ENCODE results near the gene SND1.
A peak's percentile ranks its signal among the peaks of the same experiment; 100 is the strongest.
"Not testable (repeated sequence)": the region's sequence is repeated elsewhere in the genome, so short reads cannot be mapped to it uniquely, and the experiment has no call there.

SND1 gene

GRCh38 chr7:127894588-127894987, 242.6 kb downstream of the SND1 start:
- no peak for DNase-seq

DNA sequence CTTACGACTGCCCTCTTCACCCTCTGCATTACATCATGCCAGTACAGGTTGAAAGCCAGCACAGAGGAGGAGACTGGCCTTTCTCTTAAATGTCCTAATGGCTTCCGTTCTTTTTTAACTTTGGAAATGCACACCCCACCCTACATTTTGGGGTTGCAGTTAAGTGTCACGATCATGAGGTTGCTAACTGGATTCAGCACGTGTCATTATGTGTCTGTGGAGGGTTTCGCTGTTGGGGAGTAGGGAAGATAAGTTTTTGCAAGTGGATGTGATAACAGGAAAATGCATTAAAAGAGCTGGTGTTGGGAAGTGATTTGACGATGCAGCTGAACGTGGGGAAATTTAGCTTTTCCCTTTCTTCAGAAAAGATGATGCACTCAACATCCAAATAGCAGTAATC, 243.4 kb downstream of the SND1 start:
- no peak for DNase-seq

GRCh38 chr7:127895814-127896280, 243.9 kb downstream of the SND1 start:
- no peak for DNase-seq

- no peak for DNase-seq
These were observed 244.7 kb downstream of the SND1 start for GRCh38 chr7:127896659-127897058.

- no peak for DNase-seq
These were observed 245.9 kb downstream of the SND1 start for GRCh38 chr7:127897704-127898454.

GRCh38 chr7:127899411-127899810, 247.4 kb downstream of the SND1 start:
- DNase-seq = no peak

- DNase-seq = no peak
These were observed 248.1 kb downstream of the SND1 start for GRCh38 chr7:127900141-127900540.

- DNase-seq = no peak
These were observed 249.0 kb downstream of the SND1 start for GRCh38 chr7:127900732-127901685.

DNA sequence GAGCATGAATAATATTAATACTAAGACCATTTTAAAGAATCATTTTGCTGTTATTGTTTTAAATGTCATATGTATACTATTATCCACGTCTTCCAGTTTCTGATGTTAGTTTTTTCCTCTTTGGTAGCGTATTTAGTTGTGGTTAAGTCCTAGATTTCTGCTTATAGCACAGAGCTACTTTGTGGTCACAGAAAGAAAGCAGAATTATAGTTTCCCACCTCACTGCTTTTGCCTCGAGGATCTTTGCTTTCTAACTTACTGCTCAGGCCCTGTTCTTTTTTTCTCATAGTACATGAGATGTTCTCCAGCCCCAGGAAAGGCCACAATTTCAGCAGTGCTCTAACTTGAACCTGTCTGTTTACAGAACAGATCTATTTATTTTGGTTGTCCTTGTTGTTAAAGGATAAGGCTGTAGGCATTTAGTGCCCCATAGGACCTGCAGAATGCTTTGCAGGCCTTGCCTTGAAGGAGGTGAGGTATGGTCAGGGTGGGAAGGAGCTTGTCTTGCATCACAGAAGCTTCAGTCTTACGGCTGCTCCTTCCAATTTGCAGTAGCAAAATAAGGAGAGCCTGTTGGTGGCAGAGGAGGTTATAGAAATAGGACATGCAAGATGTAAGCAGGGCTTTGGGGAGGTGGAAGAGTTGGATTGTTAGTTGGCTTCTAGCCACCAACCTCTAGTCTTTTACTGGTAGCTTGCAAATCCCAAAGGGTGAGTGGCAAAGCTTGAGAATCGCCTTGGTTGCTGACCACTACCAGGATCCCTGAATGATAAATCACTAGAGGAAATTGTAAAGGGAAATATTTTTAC, 250.1 kb downstream of the SND1 start:
- DNase-seq = peak; percentile 10

- not testable (repeated sequence) for DNase-seq
These were observed 250.8 kb downstream of the SND1 start for GRCh38 chr7:127902753-127903152.

- DNase-seq = no peak
These were observed 252.1 kb downstream of the SND1 start for GRCh38 chr7:127903892-127904669.

DNA sequence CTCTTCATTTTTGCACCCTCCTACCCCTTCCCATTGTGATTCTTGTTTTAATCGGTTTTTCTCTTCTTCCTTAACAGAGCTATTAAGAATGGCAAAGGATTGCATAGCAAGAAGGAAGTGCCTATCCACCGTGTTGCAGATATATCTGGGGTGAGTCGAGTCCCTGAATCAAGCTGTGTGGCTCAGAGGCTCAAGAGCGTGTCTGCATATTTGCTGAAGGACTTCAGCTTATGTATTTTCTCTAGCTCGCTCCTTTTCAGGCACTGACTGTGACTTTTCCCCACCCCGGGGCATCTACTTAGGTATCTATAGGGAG, 252.6 kb downstream of the SND1 start:
- DNase-seq = peak; percentile 20

DNA sequence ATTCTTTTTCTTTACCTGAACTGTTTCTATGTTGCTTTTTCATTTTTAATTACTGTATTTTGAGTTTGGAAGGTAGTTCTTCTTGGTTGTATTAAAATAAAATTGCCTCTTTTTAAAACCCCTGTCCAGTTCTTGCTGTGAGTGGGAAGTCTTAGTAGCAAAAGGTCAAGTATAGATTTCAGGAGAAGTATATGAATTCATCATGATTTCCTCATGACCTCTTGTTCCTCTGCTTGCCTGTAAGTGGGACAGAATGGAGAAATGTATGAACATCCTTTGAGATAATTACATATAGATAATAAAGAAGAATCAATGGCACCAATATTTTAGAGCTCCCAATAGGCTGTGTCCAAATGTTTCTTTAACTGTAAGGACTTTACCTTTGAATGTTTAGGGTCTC, 253.0 kb downstream of the SND1 start:
- no peak for DNase-seq

- peak; percentile 13 for DNase-seq
These were observed 253.7 kb downstream of the SND1 start for GRCh38 chr7:127905491-127906330.

DNA sequence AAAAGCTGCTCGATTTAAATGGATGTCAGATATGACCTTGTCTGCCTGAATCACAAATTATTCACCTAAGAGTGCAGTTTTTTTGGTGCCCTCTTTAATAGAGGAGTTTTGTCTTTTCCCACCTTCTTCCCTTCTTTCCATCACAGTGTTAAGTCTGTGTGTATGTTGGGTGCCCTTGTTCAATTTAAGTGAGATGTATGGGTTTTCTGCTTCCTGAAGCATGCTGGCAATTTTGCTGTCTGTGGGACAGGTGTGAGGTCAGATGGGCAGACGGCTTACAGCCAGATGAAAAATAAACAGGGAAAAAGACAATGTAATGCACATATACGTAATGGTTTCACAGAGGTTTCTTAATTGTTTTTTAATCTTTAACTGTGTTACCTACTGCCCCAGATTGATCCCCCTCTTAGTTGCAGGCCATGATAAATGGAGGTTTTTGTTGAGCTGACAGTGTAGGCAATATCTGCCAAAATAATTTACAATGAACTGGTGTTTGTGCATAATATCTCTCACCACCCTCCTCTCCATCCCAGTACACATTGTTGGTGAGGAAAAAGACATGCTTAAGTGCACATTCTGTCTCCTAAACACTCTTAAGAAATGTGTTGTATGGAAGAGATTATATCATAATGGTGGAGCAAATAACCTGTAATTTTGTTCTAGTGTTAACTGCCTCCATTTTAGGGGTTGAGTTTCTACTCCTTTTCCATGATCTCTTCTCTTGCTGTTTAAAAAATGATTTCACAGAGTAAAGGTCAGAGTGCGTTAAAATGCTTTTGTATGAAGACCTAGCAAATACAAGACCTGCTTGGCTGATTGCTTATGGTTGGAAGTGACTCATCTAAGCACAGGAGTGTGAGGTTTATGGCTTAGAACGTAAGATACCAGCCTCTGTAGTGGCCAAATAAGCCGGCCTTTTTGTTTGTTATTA, 255.4 kb downstream of the SND1 start:
- DNase-seq = no peak

GRCh38 chr7:127908430-127909258, 256.6 kb downstream of the SND1 start:
- no peak for DNase-seq

GRCh38 chr7:127909424-127910152, 257.6 kb downstream of the SND1 start:
- DNase-seq = no peak

- no peak for DNase-seq
These were observed 258.7 kb downstream of the SND1 start for GRCh38 chr7:127910670-127911069.
